A549 treated with CpdA at 1 μM for 4 hours (cell line): ENCODE measurements around the gene OR7A5. TPM values are rescaled to one million over a fixed set of nuclear protein-coding genes. Genes with fewer than 3 reads are reported as not detected.

Source experiments
- total RNA-seq: library from RNA; stranded (reverse); fragments of 200-300 nt; extraction: Qiagen RNA extraction; gene quantifications from 5 replicates; pipeline ENCODE4 v1.2.3, GENCODE V29; 2022; ENCODE audit warnings: low read depth

OR7A5 gene
- not detected in 5 replicates for total RNA-seq

GRCh38 chr19:14835011-14835410 is at the start of gene OR7A5, which contains the start of gene OR7C1:
Gene OR7A5, minus strand, starts transcription at chr19:14835185. Its CDS starts 6,944 bp downstream, at chr19:14828241.
Gene OR7C1, minus strand, starts transcription at chr19:14835185. Its CDS starts 35,049 bp downstream, at chr19:14800136.

GRCh38 chr19:14848822-14849221 is 13.8 kb upstream of the OR7A5 start, which contains the start of gene OR7A10:
Gene OR7A10, minus strand, starts transcription at chr19:14848922. Its CDS starts 7,045 bp downstream, at chr19:14841877.

GRCh38 chr19:14778110-14778845 is 56.7 kb downstream of the OR7A5 start, which contains the start of gene ADGRE2:
Gene ADGRE2, minus strand, starts transcription at chr19:14778560. Its CDS starts 1,804 bp downstream, at chr19:14776756.

Other genes with a start within 250 kb of the OR7A5 start
- gene ADGRE3, start 160.3 kb downstream of the OR7A5 start, total RNA-seq, result not detected in 5 replicates
- 2.7 to 4.2 TPM (median 2.8 TPM) in 5 replicates for gene ZNF333, start 145.1 kb downstream of the OR7A5 start, total RNA-seq
- gene ADGRE2, start 56.6 kb downstream of the OR7A5 start, total RNA-seq, result 0.40 to 0.87 TPM (median 0.51 TPM) in 5 replicates
- not detected in 5 replicates for gene OR7C1, start within 50 bp of the OR7A5 start, total RNA-seq
- gene OR7A10, start 13.7 kb upstream of the OR7A5 start, total RNA-seq, result not detected in 5 replicates
- gene OR7A17, start 50.9 kb upstream of the OR7A5 start, total RNA-seq, result not detected in 5 replicates
- not detected in 5 replicates for gene OR7C2, start 106.3 kb upstream of the OR7A5 start, total RNA-seq
- gene SLC1A6, start 144.7 kb upstream of the OR7A5 start, total RNA-seq, result not detected in 5 replicates
- gene CASP14, start 214.3 kb upstream of the OR7A5 start, total RNA-seq, result not detected in 5 replicates
- gene OR1I1, start 247.0 kb upstream of the OR7A5 start, total RNA-seq, result not detected in 5 replicates